H9 (cell line): ENCODE measurements around the gene LMOD3. TPM values are rescaled to one million over a fixed set of nuclear protein-coding genes. Genes with fewer than 3 reads are reported as not detected.

Source experiments
- DNase-seq: peaks from one replicate; pipeline ENCODE4 v3.0.0-alpha.2; 2017
- H2AFZ ChIP-seq: one replicate; pipeline ENCODE4 v1.6.1; 2013; ENCODE audit warnings: mild to moderate bottlenecking, low read length, control low read depth, moderate library complexity
- H2AK5ac ChIP-seq: 2 replicates; pipeline ENCODE4 v1.6.1; 2013; ENCODE audit warnings: low read length, control low read depth, mixed read lengths; ENCODE audit not compliant: insufficient read length
- H2BK120ac ChIP-seq: one replicate; pipeline ENCODE4 v1.6.1; 2013; ENCODE audit warnings: low read depth, mild to moderate bottlenecking, low read length, control low read depth, inconsistent platforms; ENCODE audit not compliant: poor library complexity, severe bottlenecking
- H2BK12ac ChIP-seq: 2 replicates; pipeline ENCODE4 v1.6.1; 2013; ENCODE audit warnings: low read length, control low read depth, mixed read lengths, low read depth; ENCODE audit not compliant: insufficient read length
- H2BK15ac ChIP-seq: 2 replicates; pipeline ENCODE4 v1.6.1; 2013; ENCODE audit warnings: low read depth, low read length, control low read depth
- H2BK20ac ChIP-seq: one replicate; pipeline ENCODE4 v1.6.1; 2013; ENCODE audit warnings: low read depth, mild to moderate bottlenecking, low read length, control low read depth, inconsistent platforms; ENCODE audit not compliant: poor library complexity, severe bottlenecking
- H2BK5ac ChIP-seq: 2 replicates; pipeline ENCODE4 v1.6.1; 2013; ENCODE audit warnings: low read length, control low read depth, mixed read lengths; ENCODE audit not compliant: insufficient read length
- H3K14ac ChIP-seq: 2 replicates; pipeline ENCODE4 v1.6.1; 2013; ENCODE audit warnings: low read length, control low read depth; ENCODE audit not compliant: insufficient read depth
- H3K18ac ChIP-seq: 2 replicates; pipeline ENCODE4 v1.6.1; 2013; ENCODE audit warnings: low read depth, mild to moderate bottlenecking, mixed read lengths, low read length, control low read depth; ENCODE audit not compliant: insufficient read length
- H3K23ac ChIP-seq: 2 replicates; pipeline ENCODE4 v1.6.1; 2013; ENCODE audit warnings: low read length, control low read depth, mixed read lengths, low read depth; ENCODE audit not compliant: insufficient read length
- H3K23me2 ChIP-seq: 2 replicates; pipeline ENCODE4 v1.6.1; 2013; ENCODE audit warnings: low read depth, mild to moderate bottlenecking, mixed read lengths, low read length, control low read depth; ENCODE audit not compliant: insufficient read length, poor library complexity, severe bottlenecking
- H3K27ac ChIP-seq: 2 replicates; pipeline ENCODE4 v1.5.1; 2013; ENCODE audit warnings: low read length, control low read depth, mixed read lengths, low read depth; ENCODE audit not compliant: insufficient read length
- H3K27me3 ChIP-seq: 2 replicates; pipeline ENCODE4 v1.6.1; 2013; ENCODE audit warnings: low read length, control low read depth, inconsistent platforms; ENCODE audit not compliant: insufficient read depth
- H3K4ac ChIP-seq: 2 replicates; pipeline ENCODE4 v1.6.1; 2013; ENCODE audit warnings: low read depth, mild to moderate bottlenecking, control low read depth, inconsistent platforms, low read length, moderate library complexity
- H3K4me1 ChIP-seq: 2 replicates; pipeline ENCODE4 v1.6.1; 2013; ENCODE audit warnings: low read length, control low read depth, inconsistent platforms; ENCODE audit not compliant: insufficient read depth
- H3K4me2 ChIP-seq: 2 replicates; pipeline ENCODE4 v1.6.1; 2013; ENCODE audit warnings: low read length, control low read depth, mixed read lengths; ENCODE audit not compliant: insufficient read length, insufficient read depth
- H3K56ac ChIP-seq: 2 replicates; pipeline ENCODE4 v1.6.1; 2013; ENCODE audit warnings: low read depth, mild to moderate bottlenecking, mixed read lengths, low read length, control low read depth; ENCODE audit not compliant: insufficient read length
- H3K79me1 ChIP-seq: 2 replicates; pipeline ENCODE4 v1.6.1; 2013; ENCODE audit warnings: low read depth, mild to moderate bottlenecking, moderate library complexity, low read length, control low read depth, inconsistent platforms; ENCODE audit not compliant: insufficient read depth, poor library complexity, severe bottlenecking
- H3K79me2 ChIP-seq: 2 replicates; pipeline ENCODE4 v1.6.1; 2013; ENCODE audit warnings: low read length, control low read depth, inconsistent platforms; ENCODE audit not compliant: insufficient read depth
- H3K9ac ChIP-seq: 2 replicates; pipeline ENCODE4 v1.6.1; 2013; ENCODE audit warnings: low read length, control low read depth, mixed read lengths; ENCODE audit not compliant: insufficient read length; ENCODE audit errors: extremely low read depth
- H3K9me3 ChIP-seq: one replicate; pipeline ENCODE4 v1.6.1; 2013; ENCODE audit warnings: low read depth, low read length, inconsistent platforms; ENCODE audit not compliant: control insufficient read depth
- H3T11ph ChIP-seq: one replicate; pipeline ENCODE4 v1.6.1; 2013; ENCODE audit warnings: mild to moderate bottlenecking, low read length, control low read depth, inconsistent platforms
- H4K20me1 ChIP-seq: one replicate; pipeline ENCODE4 v1.6.1; 2013; ENCODE audit not compliant: control insufficient read depth, insufficient read length, insufficient read depth
- H4K5ac ChIP-seq: 2 replicates; pipeline ENCODE4 v1.6.1; 2013; ENCODE audit warnings: low read depth, mild to moderate bottlenecking, mixed read lengths, low read length, control low read depth; ENCODE audit not compliant: insufficient read length
- H4K8ac ChIP-seq: replicated peaks from 2 replicates; pipeline ENCODE4 v1.6.1; 2013; ENCODE audit warnings: low read length, control low read depth, mixed read lengths, low read depth; ENCODE audit not compliant: insufficient read length
- H4K91ac ChIP-seq: 2 replicates; pipeline ENCODE4 v1.6.1; 2013; ENCODE audit warnings: low read depth, mild to moderate bottlenecking, moderate library complexity, mixed read lengths, low read length, control low read depth; ENCODE audit not compliant: insufficient read length
- H3K27ac Mint-ChIP-seq, 3 experiments: 2 replicates in 2 of 3; 3 replicates in 1 of 3; pipeline ENCODE4 v1.8.0; 2020 to 2021; ENCODE audit warnings: mixed read lengths in 3 of 3, mild to moderate bottlenecking in 1 of 3, moderate library complexity in 1 of 3
- H3K27me3 Mint-ChIP-seq: 2 replicates; pipeline ENCODE4 v1.8.0; 2021; ENCODE audit warnings: low read depth, mild to moderate bottlenecking, moderate library complexity, mixed read lengths
- H3K36me3 Mint-ChIP-seq, 3 experiments: 2 replicates in 2 of 3; 3 replicates in 1 of 3; pipeline ENCODE4 v1.8.0; 2020 to 2021; ENCODE audit warnings: low read depth in 3 of 3, mixed read lengths in 3 of 3; ENCODE audit not compliant: insufficient read depth in 1 of 3
- H3K4me1 Mint-ChIP-seq, 2 experiments: 2 replicates each; pipeline ENCODE4 v1.8.0; 2020; ENCODE audit warnings: mixed read lengths in 2 of 2
- H3K4me3 Mint-ChIP-seq, 2 experiments: 2 replicates in 1 of 2; 3 replicates in 1 of 2; pipeline ENCODE4 v1.8.0; 2020 to 2021; ENCODE audit warnings: mild to moderate bottlenecking in 2 of 2, mixed read lengths in 2 of 2, moderate library complexity in 1 of 2
- H3K9me3 Mint-ChIP-seq, 2 experiments: 2 replicates in 1 of 2; 3 replicates in 1 of 2; pipeline ENCODE4 v1.8.0; 2020; ENCODE audit warnings: mild to moderate bottlenecking in 2 of 2, mixed read lengths in 2 of 2, moderate library complexity in 1 of 2
- WGBS: extraction: QIAGEN DNeasy Blood & Tissue Kit; methylation state at CpG from one replicate; pipeline ENCODE4 v1.1.7; 2013; ENCODE audit warnings: missing lambda C conversion rate, low lambda C conversion rate, mixed read lengths; ENCODE audit not compliant: insufficient read length; ENCODE audit errors: extremely low coverage; 5-methylcytosine and 5-hydroxymethylcytosine counted together
- total RNA-seq: library from RNA; stranded (reverse); gene quantifications from 2 replicates; pipeline ENCODE4 v1.2.1, GENCODE V29; 2021
- TF ChIP-seq, protein P1 (sequence below): fragments of 200-600 bp; sonication (generic); conservative IDR thresholded peaks from 3 replicates; pipeline ENCODE4 v1.8.0; 2021; ENCODE audit warnings: antibody characterized with exemption, mild to moderate bottlenecking

LMOD3 gene
- total RNA-seq, 1 experiment from 2014 or later = not detected

GRCh38 chr3:69058180-69058946, 64.0 kb downstream of the LMOD3 start:
- H3K27me3 Mint-ChIP-seq = no peaks in the 10 kb centered on the region
- Histone ChIP-seq H2BK20ac (no peak overlapping the region), H3K18ac (no peak overlapping the region), H2AFZ (no peak overlapping the region), H4K91ac (no peak overlapping the region), H3K4me1 (no peaks in the 10 kb centered on the region), H3K79me2 (no peaks in the 10 kb centered on the region), H2AK5ac (no peak overlapping the region), H3K4ac (no peak overlapping the region), H2BK12ac (no peak overlapping the region), H3T11ph (no peak overlapping the region), H3K9me3 (no peaks in the 10 kb centered on the region), H3K27me3 (no peaks in the 10 kb centered on the region), H3K14ac (no peak overlapping the region), H2BK15ac (no peak overlapping the region), H2BK120ac (no peak overlapping the region), H3K9ac (no peak overlapping the region), H3K79me1 (no peaks in the 10 kb centered on the region), H4K5ac (no peak overlapping the region), H3K56ac (no peak overlapping the region), H4K20me1 (no peaks in the 10 kb centered on the region), H3K4me2 (no peak overlapping the region), H2BK5ac (no peak overlapping the region), H3K23ac (no peak overlapping the region), H3K23me2 (no peaks in the 10 kb centered on the region), H4K8ac (no peak overlapping the region), H3K27ac (no peak overlapping the region)
- TF ChIP-seq, protein P1, sequence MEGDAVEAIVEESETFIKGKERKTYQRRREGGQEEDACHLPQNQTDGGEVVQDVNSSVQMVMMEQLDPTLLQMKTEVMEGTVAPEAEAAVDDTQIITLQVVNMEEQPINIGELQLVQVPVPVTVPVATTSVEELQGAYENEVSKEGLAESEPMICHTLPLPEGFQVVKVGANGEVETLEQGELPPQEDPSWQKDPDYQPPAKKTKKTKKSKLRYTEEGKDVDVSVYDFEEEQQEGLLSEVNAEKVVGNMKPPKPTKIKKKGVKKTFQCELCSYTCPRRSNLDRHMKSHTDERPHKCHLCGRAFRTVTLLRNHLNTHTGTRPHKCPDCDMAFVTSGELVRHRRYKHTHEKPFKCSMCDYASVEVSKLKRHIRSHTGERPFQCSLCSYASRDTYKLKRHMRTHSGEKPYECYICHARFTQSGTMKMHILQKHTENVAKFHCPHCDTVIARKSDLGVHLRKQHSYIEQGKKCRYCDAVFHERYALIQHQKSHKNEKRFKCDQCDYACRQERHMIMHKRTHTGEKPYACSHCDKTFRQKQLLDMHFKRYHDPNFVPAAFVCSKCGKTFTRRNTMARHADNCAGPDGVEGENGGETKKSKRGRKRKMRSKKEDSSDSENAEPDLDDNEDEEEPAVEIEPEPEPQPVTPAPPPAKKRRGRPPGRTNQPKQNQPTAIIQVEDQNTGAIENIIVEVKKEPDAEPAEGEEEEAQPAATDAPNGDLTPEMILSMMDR = no peak
- no peaks in the 10 kb centered on the region for H3K4me1 Mint-ChIP-seq
- H3K4me3 Mint-ChIP-seq = no peak overlapping the region
- no CpG with 5 or more reads among the region's 3 CpGs for WGBS
- H3K9me3 Mint-ChIP-seq = no peaks in the 10 kb centered on the region
- DNase-seq = no peak
- no peak overlapping the region for H3K27ac Mint-ChIP-seq
- peaks cover 33 to 73% (median 69%) of the 10 kb centered on the region in 3 experiments for H3K36me3 Mint-ChIP-seq

Other genes with a start within 250 kb of the LMOD3 start
- 2.3 and 3.0 TPM in 2 replicates for gene TAFA4, start 190.0 kb downstream of the LMOD3 start, total RNA-seq
- gene EOGT, start 108.9 kb downstream of the LMOD3 start, total RNA-seq = 30.5 and 34.7 TPM in 2 replicates
- gene TMF1, start 70.3 kb downstream of the LMOD3 start, total RNA-seq = 17.8 and 21.9 TPM in 2 replicates
- gene UBA3, start 42.2 kb downstream of the LMOD3 start, total RNA-seq = 64.5 and 67.2 TPM in 2 replicates
- gene ARL6IP5, start 37.7 kb downstream of the LMOD3 start, total RNA-seq = 15.5 and 16.9 TPM in 2 replicates